IMR-90 (cell line): Measurements from ENCODE around the gene DHX15. TPM values are rescaled to one million over a fixed set of nuclear protein-coding genes. Genes with fewer than 3 reads are reported as not detected.

Experiments used
- ATAC-seq: fragments of 200-7000 bp; cut with Tn5 transposase; 2 replicates; pipeline ENCODE4 v1.9.1; 2020; ENCODE audit warnings: low read depth, mild to moderate bottlenecking, moderate library complexity
- BruUV-seq: library from RNA; stranded (reverse); fragments of 400-500 nt; replicated peaks from 2 replicates; lab custom pipeline; 2021; lab: Mats Ljungman, UMichigan
- CTCF ChIA-PET: fragments of 300-600 bp; formaldehyde crosslinking; extraction: SDS; loops from one replicate; lab custom pipeline; 2021; ENCODE audit warnings: antibody characterized with exemption; lab: Yijun Ruan, JAX
- POLR2A ChIA-PET: fragments of 300-600 bp; sonication (Branson Sonifier 250); formaldehyde crosslinking; loops from one replicate; lab custom pipeline; 2022; ENCODE audit warnings: antibody characterized with exemption; ENCODE audit not compliant: unreplicated experiment; lab: Charles Lee
- DNase-seq: peaks from one replicate; pipeline ENCODE4 v3.0.0; 2013
- H2AFZ ChIP-seq: replicated peaks from 2 replicates; pipeline ENCODE3; 2013; ENCODE audit warnings: low read length, mild to moderate bottlenecking; ENCODE audit not compliant: poor library complexity
- H2AK5ac ChIP-seq: 2 replicates; pipeline ENCODE4 v1.6.1; 2013; ENCODE audit warnings: low read depth, low read length, inconsistent platforms
- H2AK9ac ChIP-seq: replicated peaks from 2 replicates; pipeline ENCODE3; 2013; ENCODE audit warnings: mild to moderate bottlenecking, low read depth, low read length, moderate library complexity; ENCODE audit not compliant: poor library complexity
- H2BK120ac ChIP-seq: 2 replicates; pipeline ENCODE4 v1.6.1; 2013; ENCODE audit warnings: low read depth, low read length, inconsistent platforms
- H2BK15ac ChIP-seq: 3 replicates; pipeline ENCODE4 v1.6.1; 2013; ENCODE audit warnings: low read depth, low read length, inconsistent platforms
- H2BK20ac ChIP-seq: 2 replicates; pipeline ENCODE4 v1.6.1; 2013; ENCODE audit warnings: low read depth, mild to moderate bottlenecking, inconsistent platforms, low read length, moderate library complexity
- H2BK5ac ChIP-seq: 2 replicates; pipeline ENCODE4 v1.6.1; 2013; ENCODE audit warnings: mild to moderate bottlenecking, low read depth, low read length, inconsistent platforms; ENCODE audit not compliant: poor library complexity, severe bottlenecking
- H3K14ac ChIP-seq: replicated peaks from 2 replicates; pipeline ENCODE4 v1.6.1; 2013; ENCODE audit warnings: low read depth, low read length, inconsistent platforms
- H3K18ac ChIP-seq: 2 replicates; pipeline ENCODE4 v1.6.1; 2013; ENCODE audit warnings: low read depth, low read length, control low read depth
- H3K23ac ChIP-seq: 2 replicates; pipeline ENCODE4 v1.6.1; 2013; ENCODE audit warnings: low read depth, low read length, inconsistent platforms
- H3K27ac ChIP-seq: 2 replicates; pipeline ENCODE4 v1.5.1; 2013; ENCODE audit warnings: mild to moderate bottlenecking, control low read depth, low read length; ENCODE audit not compliant: insufficient read depth
- H3K27me3 ChIP-seq: 2 replicates; pipeline ENCODE4 v1.6.1; 2013; ENCODE audit warnings: low read length; ENCODE audit not compliant: control insufficient read depth, insufficient read depth
- H3K36me3 ChIP-seq: 2 replicates; pipeline ENCODE4 v1.6.1; 2013; ENCODE audit warnings: low read length, mixed read lengths; ENCODE audit not compliant: control insufficient read depth, insufficient read depth
- H3K4ac ChIP-seq: 2 replicates; pipeline ENCODE4 v1.6.1; 2013; ENCODE audit warnings: low read depth, low read length, inconsistent platforms
- H3K4me1 ChIP-seq: 2 replicates; pipeline ENCODE4 v1.6.1; 2013; ENCODE audit warnings: low read length, mixed read lengths; ENCODE audit not compliant: control insufficient read depth, insufficient read depth
- H3K4me2 ChIP-seq: 2 replicates; pipeline ENCODE4 v1.6.1; 2013; ENCODE audit warnings: low read depth, mild to moderate bottlenecking, control low read depth, low read length, moderate library complexity
- H3K4me3 ChIP-seq: 2 replicates; pipeline ENCODE4 v1.5.1; 2013; ENCODE audit warnings: low read depth, mild to moderate bottlenecking, control low read depth, low read length, moderate library complexity; ENCODE audit not compliant: insufficient read depth
- H3K56ac ChIP-seq: 2 replicates; pipeline ENCODE4 v1.6.1; 2013; ENCODE audit warnings: low read length, inconsistent platforms; ENCODE audit not compliant: insufficient read depth; ENCODE audit errors: extremely low read depth
- H3K79me1 ChIP-seq, 2 experiments: 2 replicates each; pipeline ENCODE4 v1.6.1; 2013; ENCODE audit warnings: low read length in 2 of 2, inconsistent platforms in 1 of 2, low read depth in 1 of 2
- H3K9ac ChIP-seq: 2 replicates; pipeline ENCODE4 v1.6.1; 2013; ENCODE audit warnings: low read depth, low read length, control low read depth
- H3K9me1 ChIP-seq: 2 replicates; pipeline ENCODE4 v1.6.1; 2013; ENCODE audit warnings: low read length, inconsistent platforms; ENCODE audit not compliant: insufficient read depth
- H3K9me3 ChIP-seq: 2 replicates; pipeline ENCODE4 v1.6.1; 2013; ENCODE audit warnings: low read length; ENCODE audit not compliant: control insufficient read depth, insufficient read depth
- H4K20me1 ChIP-seq: 2 replicates; pipeline ENCODE4 v1.6.1; 2013; ENCODE audit warnings: low read length, inconsistent platforms; ENCODE audit not compliant: insufficient read depth
- H4K5ac ChIP-seq: 2 replicates; pipeline ENCODE4 v1.6.1; 2013; ENCODE audit warnings: mild to moderate bottlenecking, low read depth, low read length, control low read depth
- H4K8ac ChIP-seq, 2 experiments: 2 replicates each; pipeline ENCODE4 v1.6.1; 2013; ENCODE audit warnings: low read depth in 2 of 2, low read length in 2 of 2, control low read depth in 1 of 2, inconsistent platforms in 1 of 2
- H4K91ac ChIP-seq: 2 replicates; pipeline ENCODE4 v1.6.1; 2013; ENCODE audit warnings: low read depth, low read length, inconsistent platforms; ENCODE audit not compliant: insufficient read depth
- CEBPB ChIP-seq: IDR thresholded peaks from 2 replicates; pipeline ENCODE4 v1.6.1; 2012; ENCODE audit warnings: low read depth, low read length, improper control_type of control experiment
- CHD1 ChIP-seq: IDR thresholded peaks from 2 replicates; pipeline ENCODE4 v1.6.1; 2012; ENCODE audit warnings: low read depth, low read length, improper control_type of control experiment
- FOS ChIP-seq: fragments of 150-350 bp; IDR thresholded peaks from 2 replicates; pipeline ENCODE4 v1.6.1; 2016; ENCODE audit warnings: low read depth, low read length
- MAFK ChIP-seq: IDR thresholded peaks from 2 replicates; pipeline ENCODE4 v1.6.1; 2012; ENCODE audit warnings: low read depth, low read length, improper control_type of control experiment
- MAZ ChIP-seq: IDR thresholded peaks from 2 replicates; pipeline ENCODE4 v1.6.1; 2012; ENCODE audit warnings: low read depth, mild to moderate bottlenecking, low read length, improper control_type of control experiment, moderate library complexity, borderline replicate concordance
- MXI1 ChIP-seq: IDR thresholded peaks from 2 replicates; pipeline ENCODE4 v1.6.1; 2012; ENCODE audit warnings: low read depth, mild to moderate bottlenecking, low read length, moderate library complexity, borderline replicate concordance
- NFE2L2 ChIP-seq: fragments of 150-350 bp; IDR thresholded peaks from 2 replicates; pipeline ENCODE4 v1.6.1; 2016; ENCODE audit warnings: low read depth, mild to moderate bottlenecking, low read length
- RAD21 ChIP-seq: IDR thresholded peaks from 2 replicates; pipeline ENCODE4 v1.6.1; 2012; ENCODE audit warnings: low read length, improper control_type of control experiment
- RFX5 ChIP-seq: IDR thresholded peaks from 2 replicates; pipeline ENCODE4 v1.8.0; 2012; ENCODE audit warnings: low read depth, mild to moderate bottlenecking, low read length, moderate library complexity
- WGBS, 2 experiments: methylation state at CpG; one replicate each; pipeline versions ENCODE4 v1.1.5 to v1.1.7; 2013; ENCODE audit warnings: missing lambda C conversion rate in 2 of 2; ENCODE audit not compliant: insufficient read length in 1 of 2; ENCODE audit errors: extremely low coverage in 2 of 2; 5-methylcytosine and 5-hydroxymethylcytosine counted together
- dilution Hi-C: fragments of 300-500 bp; cut with HindIII; formaldehyde crosslinking; loops from one replicate; pipeline ENCODE4 v1.14.3; 2018; ENCODE audit warnings: low sequenced_read_pairs; ENCODE audit not compliant: unreplicated experiment
- in situ Hi-C: fragments of 300-500 bp; cut with MboI; formaldehyde crosslinking; loops from 3 replicates; pipeline ENCODE4 v1.14.3; 2019; ENCODE audit warnings: low sequenced_read_pairs, inconsistent platforms, mixed read lengths
- intact Hi-C: fragments of 100-400 bp; cut with micrococcal nuclease; formaldehyde crosslinking; loops from 2 replicates; pipeline ENCODE4 v1.10.0; 2022
- polyA plus RNA-seq, 3 experiments: library from polyadenylated mRNA; depleted of rRNA; stranded (reverse); fragments of >200 nt; gene quantifications; 2 replicates each; pipeline ENCODE4 v1.2.3, GENCODE V29; 2012; ENCODE audit warnings: low replicate concordance in 1 of 3
- total RNA-seq: library from RNA; depleted of rRNA; stranded (reverse); fragments of >200 nt; gene quantifications from 2 replicates; pipeline ENCODE4 v1.2.3, GENCODE V29; 2012
- TF ChIP-seq, protein P1 (sequence below): fragments of 150-350 bp; IDR thresholded peaks from 2 replicates; pipeline ENCODE4 v1.6.1; 2017; ENCODE audit warnings: mild to moderate bottlenecking, antibody characterized with exemption, low read length, low read depth
- TF ChIP-seq, protein P2 (sequence below): fragments of 150-350 bp; IDR thresholded peaks from 2 replicates; pipeline ENCODE4 v1.6.1; 2016; ENCODE audit warnings: low read depth, mild to moderate bottlenecking, low read length, moderate library complexity, borderline replicate concordance
- TF ChIP-seq, protein P3 (sequence below): conservative IDR thresholded peaks from 2 replicates; pipeline ENCODE4 v1.5.1; 2012; ENCODE audit warnings: mild to moderate bottlenecking, low read depth, low read length, improper control_type of control experiment

Gene DHX15
- total and polyA plus RNA-seq, 2 of the 4 experiments (the other 2 are of a cell fraction) = 97.9 to 172 TPM

DNA sequence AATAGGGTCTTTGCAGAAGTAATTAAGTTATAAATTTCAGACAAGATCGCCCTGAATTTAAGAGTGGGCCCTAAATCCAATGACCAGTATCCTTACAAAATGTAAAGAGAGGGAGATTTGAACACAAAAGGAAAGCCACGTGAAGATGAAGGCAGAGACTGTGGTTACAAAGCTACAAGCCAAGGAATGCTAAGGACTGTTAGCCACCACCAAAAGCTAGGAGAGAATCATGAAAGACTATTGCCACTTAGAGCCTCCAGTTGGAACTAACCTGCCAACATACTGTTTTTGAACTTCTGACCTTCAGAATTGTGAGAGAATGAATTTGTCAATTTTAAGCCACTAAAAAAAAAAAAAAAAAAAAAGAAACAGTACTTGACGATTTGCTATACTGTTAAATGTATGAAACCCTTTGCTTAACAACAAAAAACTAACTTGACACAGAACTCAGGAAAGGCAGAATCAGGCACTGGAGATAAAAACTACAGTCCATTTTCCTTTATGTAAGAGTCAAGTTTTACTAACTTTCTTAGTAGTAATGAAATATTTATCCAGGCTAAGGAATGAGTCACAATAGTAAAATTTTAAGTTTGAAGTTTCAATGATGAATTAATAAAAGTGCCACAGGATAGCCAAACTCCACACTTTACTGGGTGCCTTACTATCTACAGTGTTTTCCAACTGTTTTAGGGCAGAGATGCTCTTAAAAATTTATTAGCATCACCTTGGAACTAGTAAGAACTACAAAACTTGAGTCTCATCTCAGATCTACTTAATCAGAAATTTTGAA, 25.1 kb downstream of the DHX15 start:
- H3K27me3 ChIP-seq = no peaks in the 10 kb centered on the region
- no peak overlapping the region for H3K4me3 ChIP-seq
- no peak overlapping the region for H2BK20ac ChIP-seq
- no CpG with 5 or more reads among the region's 3 CpGs for WGBS, 2 experiments
- H3K36me3 ChIP-seq = peaks cover 9% of the 10 kb centered on the region
- peaks cover 0 to 59% of the 10 kb centered on the region in 2 experiments; a peak in 2 of 4 replicates for H3K79me1 ChIP-seq
- H3K4me1 ChIP-seq = peaks cover 6% of the 10 kb centered on the region; the same call in 1 of the 2 replicates
- H2AK9ac ChIP-seq = no peak overlapping the region
- H4K8ac ChIP-seq = peak overlapping the region in 1 of 2 experiments; percentile 60; a peak in 2 of 4 replicates
- H3K9ac ChIP-seq = no peak overlapping the region
- peaks cover 89% of the 10 kb centered on the region for H4K20me1 ChIP-seq
- H2BK120ac ChIP-seq = no peak overlapping the region
- no peak overlapping the region for H2BK15ac ChIP-seq
- intact Hi-C loops (no loop called here), in situ Hi-C loops (no loop called here), dilution Hi-C loops (no loop called here)
- no peak overlapping the region for H3K56ac ChIP-seq
- peaks cover 7% of the 10 kb centered on the region for H3K9me1 ChIP-seq
- no peak overlapping the region; the same call in 1 of the 2 replicates for H4K5ac ChIP-seq
- no peak overlapping the region for H4K91ac ChIP-seq
- H3K9me3 ChIP-seq = no peaks in the 10 kb centered on the region
- BruUV-seq = no TSS peak
- TF ChIP-seq MAZ (no peak), CHD1 (no peak), FOS (no peak), MXI1 (no peak), NFE2L2 (no peak), MAFK (no peak), CEBPB (no peak), RAD21 (no peak), RFX5 (no peak)
- TF ChIP-seq, protein P1, sequence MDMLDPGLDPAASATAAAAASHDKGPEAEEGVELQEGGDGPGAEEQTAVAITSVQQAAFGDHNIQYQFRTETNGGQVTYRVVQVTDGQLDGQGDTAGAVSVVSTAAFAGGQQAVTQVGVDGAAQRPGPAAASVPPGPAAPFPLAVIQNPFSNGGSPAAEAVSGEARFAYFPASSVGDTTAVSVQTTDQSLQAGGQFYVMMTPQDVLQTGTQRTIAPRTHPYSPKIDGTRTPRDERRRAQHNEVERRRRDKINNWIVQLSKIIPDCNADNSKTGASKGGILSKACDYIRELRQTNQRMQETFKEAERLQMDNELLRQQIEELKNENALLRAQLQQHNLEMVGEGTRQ = no peak
- TF ChIP-seq, protein P2, sequence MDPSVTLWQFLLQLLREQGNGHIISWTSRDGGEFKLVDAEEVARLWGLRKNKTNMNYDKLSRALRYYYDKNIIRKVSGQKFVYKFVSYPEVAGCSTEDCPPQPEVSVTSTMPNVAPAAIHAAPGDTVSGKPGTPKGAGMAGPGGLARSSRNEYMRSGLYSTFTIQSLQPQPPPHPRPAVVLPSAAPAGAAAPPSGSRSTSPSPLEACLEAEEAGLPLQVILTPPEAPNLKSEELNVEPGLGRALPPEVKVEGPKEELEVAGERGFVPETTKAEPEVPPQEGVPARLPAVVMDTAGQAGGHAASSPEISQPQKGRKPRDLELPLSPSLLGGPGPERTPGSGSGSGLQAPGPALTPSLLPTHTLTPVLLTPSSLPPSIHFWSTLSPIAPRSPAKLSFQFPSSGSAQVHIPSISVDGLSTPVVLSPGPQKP = no peak
- TF ChIP-seq, protein P3, sequence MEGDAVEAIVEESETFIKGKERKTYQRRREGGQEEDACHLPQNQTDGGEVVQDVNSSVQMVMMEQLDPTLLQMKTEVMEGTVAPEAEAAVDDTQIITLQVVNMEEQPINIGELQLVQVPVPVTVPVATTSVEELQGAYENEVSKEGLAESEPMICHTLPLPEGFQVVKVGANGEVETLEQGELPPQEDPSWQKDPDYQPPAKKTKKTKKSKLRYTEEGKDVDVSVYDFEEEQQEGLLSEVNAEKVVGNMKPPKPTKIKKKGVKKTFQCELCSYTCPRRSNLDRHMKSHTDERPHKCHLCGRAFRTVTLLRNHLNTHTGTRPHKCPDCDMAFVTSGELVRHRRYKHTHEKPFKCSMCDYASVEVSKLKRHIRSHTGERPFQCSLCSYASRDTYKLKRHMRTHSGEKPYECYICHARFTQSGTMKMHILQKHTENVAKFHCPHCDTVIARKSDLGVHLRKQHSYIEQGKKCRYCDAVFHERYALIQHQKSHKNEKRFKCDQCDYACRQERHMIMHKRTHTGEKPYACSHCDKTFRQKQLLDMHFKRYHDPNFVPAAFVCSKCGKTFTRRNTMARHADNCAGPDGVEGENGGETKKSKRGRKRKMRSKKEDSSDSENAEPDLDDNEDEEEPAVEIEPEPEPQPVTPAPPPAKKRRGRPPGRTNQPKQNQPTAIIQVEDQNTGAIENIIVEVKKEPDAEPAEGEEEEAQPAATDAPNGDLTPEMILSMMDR = no peak
- peak overlapping the region; percentile 79; the same call in 1 of the 2 replicates for H3K23ac ChIP-seq
- peak overlapping the region; percentile 86; the same call in 1 of the 2 replicates for H3K18ac ChIP-seq
- peak overlapping the region; percentile 16; the same call in 1 of the 2 replicates for H3K14ac ChIP-seq
- peak; percentile 25 for DNase-seq
- POLR2A ChIA-PET = no interaction called here
- peak overlapping the region; percentile 7; the same call in 1 of the 2 replicates for H3K4me2 ChIP-seq
- 0 out of 2 replicates have a peak, but pooled peaks have one; percentile 8 for ATAC-seq
- H2BK5ac ChIP-seq = peak overlapping the region; percentile 68
- H3K27ac ChIP-seq = no peak overlapping the region
- H3K4ac ChIP-seq = no peak overlapping the region
- no peak overlapping the region for H2AFZ ChIP-seq
- CTCF ChIA-PET = no interaction called here
- 0 out of 2 replicates have a peak overlapping the region, but pooled peaks have one; percentile 27 for H2AK5ac ChIP-seq
